ENCODE measurements around the gene WNT10A. TPM values are rescaled to one million over a fixed set of nuclear protein-coding genes. Genes with fewer than 3 reads are reported as not detected.

WNT10A gene
- total and polyA plus RNA-seq, 2 donors (not counting 1 experiment from before 2014, with no cell fraction given), result 15.2 to 36.6 TPM

DNA sequence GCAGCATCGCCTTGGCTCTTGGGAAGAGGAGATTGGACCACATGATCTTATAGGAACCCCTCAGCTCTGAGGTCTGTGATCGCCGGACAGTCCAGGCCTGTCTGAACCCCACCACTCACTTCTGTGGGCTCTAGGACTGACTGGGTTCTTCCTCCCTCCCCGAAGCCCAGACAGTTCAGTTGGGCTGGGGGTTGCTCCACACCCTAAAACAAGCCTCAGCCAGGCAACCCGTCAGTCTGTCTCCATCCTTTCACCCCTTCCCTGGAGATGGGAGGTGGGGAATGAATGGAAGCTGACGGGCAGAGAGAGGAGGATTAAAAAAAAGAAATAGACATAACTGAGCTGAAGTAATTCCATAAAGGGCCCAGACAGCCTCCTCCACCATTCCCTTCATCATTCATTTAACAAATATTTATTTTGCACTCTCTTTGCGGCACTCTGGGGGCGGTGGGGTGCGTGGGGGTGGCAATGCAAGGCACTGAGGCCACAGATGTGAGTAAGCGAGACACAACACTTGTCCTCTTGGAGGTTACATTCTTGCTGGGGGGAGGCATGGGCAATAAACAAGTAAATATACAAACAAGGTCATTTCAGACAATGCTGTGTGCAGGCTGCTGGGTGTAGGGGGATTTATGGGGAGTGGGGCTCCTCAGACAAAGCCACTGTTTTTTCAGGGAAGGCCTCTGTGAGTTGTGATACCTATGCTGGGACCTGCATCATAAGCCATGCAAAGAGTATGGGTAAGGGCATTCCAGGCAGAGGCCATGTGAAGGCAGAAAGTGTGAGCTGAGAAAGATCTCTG, 12.9 kb downstream of the WNT10A start:
- ATAC-seq (ENCODE audit: low read depth) (no peak), DNase-seq (peak; percentile 37)
- Mint-ChIP-seq H3K27ac (peak overlapping the region; percentile 95), H3K4me3 (peak overlapping the region; percentile 88), H3K27me3 (peaks cover 2% of the 10 kb centered on the region), H3K4me1 (peaks cover 69% of the 10 kb centered on the region), H3K9me3 (ENCODE audit: insufficient read depth) (no peaks in the 10 kb centered on the region)
- H3K27ac ChIP-seq (ENCODE audit: low read length in 2 of 2), result peak overlapping the region; percentile 96
- H3K9me3 ChIP-seq (ENCODE audit: control extremely low read depth in 1 of 3, control insufficient read depth in 2 of 3, insufficient read depth in 1 of 3, low read length in 2 of 3), result peaks cover 0 to 3% (median 0%) of the 10 kb centered on the region in 3 donors
- WGBS (ENCODE audit: insufficient coverage), result 11% methylated on average over 1 of the region's 10 CpGs
- no peak overlapping the region for H2AFZ ChIP-seq (ENCODE audit: insufficient read depth, low read depth, low read length, poor library complexity, severe bottlenecking)
- TF ChIP-seq CTCF (IDR thresholded peaks at IDR 0.05) (no peak), EZH2 (IDR thresholded peaks at IDR 0.05; ENCODE audit: borderline replicate concordance, insufficient read depth, low read depth, low read length, poor library complexity, severe bottlenecking) (no peak)
- peak overlapping the region; percentile 69 for H3K9ac ChIP-seq (ENCODE audit: low read length)
- peak overlapping the region in 4 of 5 experiments; percentile 49 to 60 (median 52) for H3K4me3 ChIP-seq (ENCODE audit: control extremely low read depth in 1 of 5, extremely low read depth in 1 of 5, insufficient read depth in 1 of 5, low read depth in 2 of 5, low read length in 4 of 5)
- H3K4me1 ChIP-seq (ENCODE audit: control insufficient read depth in 2 of 2, insufficient read depth in 2 of 2, low read length in 2 of 2), result peaks cover 62 to 70% of the 10 kb centered on the region in 2 donors
- ChIA-PET POLR2A (interaction anchor here (0.6 to 9.4 kb wide), 2 partner anchors 13 to 355 kb away, joined by 3 to 490 read pairs; partner anchors contain the start of gene WNT10A), CTCF (interaction anchor here (21.8 kb wide), 1 partner anchor 15 kb away, joined by 1627 read pairs; the partner anchor contains the start of gene WNT10A)
- H3K79me2 ChIP-seq (ENCODE audit: control insufficient read depth, insufficient read depth, low read length), result peaks cover 3% of the 10 kb centered on the region
- H3K27me3 ChIP-seq (replicated peaks in 1 of 4; ENCODE audit: control extremely low read depth in 1 of 4, control insufficient read depth in 3 of 4, insufficient read depth in 4 of 4, low read length in 3 of 4), result peaks cover 0 to 7% (median under 1%) of the 10 kb centered on the region in 4 experiments
- peaks cover 0 to 6% of the 10 kb centered on the region in 2 experiments for H3K36me3 ChIP-seq (replicated peaks in 1 of 2; ENCODE audit: control extremely low read depth in 1 of 2, control insufficient read depth in 1 of 2, extremely low read depth in 1 of 2, insufficient read depth in 2 of 2, low read length in 1 of 2)
- H3K4me2 ChIP-seq (replicated peaks; ENCODE audit: low read depth, low read length, poor library complexity, severe bottlenecking), result peak overlapping the region; percentile 90
- H4K20me1 ChIP-seq (ENCODE audit: control insufficient read depth, insufficient read depth, low read length, poor library complexity, severe bottlenecking), result no peaks in the 10 kb centered on the region
- intact Hi-C loops (cut with micrococcal nuclease), result no loop called here
